ENCODE data around the gene SCN2B.
"Not testable (repeated sequence)": the region's sequence is repeated elsewhere in the genome, so short reads cannot be mapped to it uniquely, and the experiment has no call there.

The SCN2B gene

GRCh38 chr11:118206391-118207031, 30.1 kb upstream of the SCN2B start:
- no peak for DNase-seq

- DNase-seq = no peak
Observed at GRCh38 chr11:118205606-118206378, 29.4 kb upstream of the SCN2B start.

- no peak for DNase-seq
Observed at GRCh38 chr11:118202599-118203422, 26.4 kb upstream of the SCN2B start.

GRCh38 chr11:118201966-118202365, 25.5 kb upstream of the SCN2B start:
- DNase-seq = no peak

- no peak for DNase-seq
Observed at GRCh38 chr11:118200901-118201680, 24.7 kb upstream of the SCN2B start.

- DNase-seq = no peak
Observed at GRCh38 chr11:118200497-118200896, 24.1 kb upstream of the SCN2B start.

- DNase-seq = no peak
Observed at GRCh38 chr11:118199135-118199534, 22.7 kb upstream of the SCN2B start.

- DNase-seq = peak; percentile 57
Observed at GRCh38 chr11:118198370-118198769, 21.9 kb upstream of the SCN2B start.

- DNase-seq = peak; percentile 33
Observed at GRCh38 chr11:118194835-118195627, 18.6 kb upstream of the SCN2B start.

GRCh38 chr11:118193910-118194566, 17.6 kb upstream of the SCN2B start:
- DNase-seq = no peak

- DNase-seq = not testable (repeated sequence)
Observed at GRCh38 chr11:118192817-118193216, 16.4 kb upstream of the SCN2B start.

GRCh38 chr11:118190942-118191506, 14.6 kb upstream of the SCN2B start:
- not testable (repeated sequence) for DNase-seq

GRCh38 chr11:118186346-118187107, 10.1 kb upstream of the SCN2B start:
- no peak for DNase-seq

- DNase-seq = no peak
Observed at GRCh38 chr11:118184784-118185579, 8.5 kb upstream of the SCN2B start.

- not testable (repeated sequence) for DNase-seq
Observed at GRCh38 chr11:118183691-118184090, 7.3 kb upstream of the SCN2B start.

- DNase-seq = peak; percentile 59
Observed at GRCh38 chr11:118180300-118180703, 3.9 kb upstream of the SCN2B start.

GRCh38 chr11:118176778-118177134, 317 bp upstream of the SCN2B start:
- DNase-seq = no peak

- DNase-seq = no peak
Observed at GRCh38 chr11:118175031-118175992, 1.1 kb downstream of the SCN2B start.
